ENCODE results near the gene TUBGCP2.

DNA sequence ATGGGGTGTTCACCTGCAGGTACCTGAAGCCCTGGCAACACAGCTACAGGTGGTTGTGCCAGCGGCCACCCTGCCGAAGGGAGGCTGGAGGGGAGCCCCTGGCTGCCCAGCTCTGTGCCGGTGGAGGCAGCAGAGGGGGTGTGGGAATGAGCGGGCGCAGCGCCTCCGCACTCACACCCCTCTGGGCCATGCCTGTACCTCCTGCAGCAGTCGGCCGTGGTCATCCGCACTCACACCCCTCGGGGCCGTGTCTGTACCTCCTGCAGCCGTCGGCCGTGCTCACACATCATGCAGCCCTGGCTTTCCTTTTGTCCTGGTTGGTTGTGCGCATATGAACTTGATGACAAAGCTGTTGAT is 1.7 kb upstream of the TUBGCP2 start:
- TF ChIP-seq, protein P1, sequence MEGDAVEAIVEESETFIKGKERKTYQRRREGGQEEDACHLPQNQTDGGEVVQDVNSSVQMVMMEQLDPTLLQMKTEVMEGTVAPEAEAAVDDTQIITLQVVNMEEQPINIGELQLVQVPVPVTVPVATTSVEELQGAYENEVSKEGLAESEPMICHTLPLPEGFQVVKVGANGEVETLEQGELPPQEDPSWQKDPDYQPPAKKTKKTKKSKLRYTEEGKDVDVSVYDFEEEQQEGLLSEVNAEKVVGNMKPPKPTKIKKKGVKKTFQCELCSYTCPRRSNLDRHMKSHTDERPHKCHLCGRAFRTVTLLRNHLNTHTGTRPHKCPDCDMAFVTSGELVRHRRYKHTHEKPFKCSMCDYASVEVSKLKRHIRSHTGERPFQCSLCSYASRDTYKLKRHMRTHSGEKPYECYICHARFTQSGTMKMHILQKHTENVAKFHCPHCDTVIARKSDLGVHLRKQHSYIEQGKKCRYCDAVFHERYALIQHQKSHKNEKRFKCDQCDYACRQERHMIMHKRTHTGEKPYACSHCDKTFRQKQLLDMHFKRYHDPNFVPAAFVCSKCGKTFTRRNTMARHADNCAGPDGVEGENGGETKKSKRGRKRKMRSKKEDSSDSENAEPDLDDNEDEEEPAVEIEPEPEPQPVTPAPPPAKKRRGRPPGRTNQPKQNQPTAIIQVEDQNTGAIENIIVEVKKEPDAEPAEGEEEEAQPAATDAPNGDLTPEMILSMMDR (IDR thresholded peaks at IDR 0.05; ENCODE audit: low read depth, low read length, poor library complexity, severe bottlenecking) = no peak
- TF ChIP-seq EZH2phosphoT487 (IDR thresholded peaks at IDR 0.05; ENCODE audit: borderline replicate concordance, low read length) = no peak
